NCI-H345 treated with DMSO at 0.1 percent for 48 hours (cell line): ENCODE data around the gene KRTAP5-5.
"Not testable (repeated sequence)": the region's sequence is repeated elsewhere in the genome, so short reads cannot be mapped to it uniquely, and the experiment has no call there.

Source experiments
- DNase-seq: peaks from one replicate; lab custom pipeline; 2025; ENCODE audit not compliant: unreplicated experiment; lab: John Stamatoyannopoulos, UW

Gene KRTAP5-5

GRCh38 chr11:1655168-1656060 lies 25.8 kb downstream of the KRTAP5-5 start:
- no peak for DNase-seq

GRCh38 chr11:1656061-1656441 lies 26.5 kb downstream of the KRTAP5-5 start:
- no peak for DNase-seq

GRCh38 chr11:1656670-1657069 lies 27.1 kb downstream of the KRTAP5-5 start:
- DNase-seq: no peak

- DNase-seq: no peak
Measured at GRCh38 chr11:1659506-1659905, 29.9 kb downstream of the KRTAP5-5 start.

GRCh38 chr11:1660111-1660867 lies 30.7 kb downstream of the KRTAP5-5 start:
- DNase-seq: no peak

- DNase-seq: not testable (repeated sequence)
Measured at GRCh38 chr11:1661454-1662269, 32.1 kb downstream of the KRTAP5-5 start.

- DNase-seq: not testable (repeated sequence)
Measured at GRCh38 chr11:1662699-1663283, 33.2 kb downstream of the KRTAP5-5 start.

GRCh38 chr11:1665313-1665712 lies 35.7 kb downstream of the KRTAP5-5 start:
- no peak for DNase-seq

GRCh38 chr11:1667121-1667850 lies 37.7 kb downstream of the KRTAP5-5 start:
- no peak for DNase-seq

GRCh38 chr11:1667906-1668305 lies 38.3 kb downstream of the KRTAP5-5 start:
- no peak for DNase-seq

GRCh38 chr11:1668911-1669473 lies 39.4 kb downstream of the KRTAP5-5 start:
- DNase-seq: no peak

- DNase-seq: no peak
Measured at GRCh38 chr11:1669546-1670218, 40.1 kb downstream of the KRTAP5-5 start.

- not testable (repeated sequence) for DNase-seq
Measured at GRCh38 chr11:1670457-1670856, 40.9 kb downstream of the KRTAP5-5 start.

- no peak for DNase-seq
Measured at GRCh38 chr11:1670905-1671371, 41.4 kb downstream of the KRTAP5-5 start.

GRCh38 chr11:1671658-1672057 lies 42.1 kb downstream of the KRTAP5-5 start:
- no peak for DNase-seq

- DNase-seq: no peak
Measured at GRCh38 chr11:1672613-1673350, 43.2 kb downstream of the KRTAP5-5 start.

- DNase-seq: no peak
Measured at GRCh38 chr11:1673446-1674172, 44.0 kb downstream of the KRTAP5-5 start.
